DMS 273 (cell line): Measurements from ENCODE around the gene PPP1R12B.
"Not testable (repeated sequence)": the region's sequence is repeated elsewhere in the genome, so short reads cannot be mapped to it uniquely, and the experiment has no call there.

Experiments
- DNase-seq: peaks from one replicate; lab custom pipeline; 2025; ENCODE audit not compliant: unreplicated experiment; lab: John Stamatoyannopoulos, UW

PPP1R12B gene

GRCh38 chr1:202439308-202439707 is 90.8 kb downstream of the PPP1R12B start:
- DNase-seq: no peak

DNA sequence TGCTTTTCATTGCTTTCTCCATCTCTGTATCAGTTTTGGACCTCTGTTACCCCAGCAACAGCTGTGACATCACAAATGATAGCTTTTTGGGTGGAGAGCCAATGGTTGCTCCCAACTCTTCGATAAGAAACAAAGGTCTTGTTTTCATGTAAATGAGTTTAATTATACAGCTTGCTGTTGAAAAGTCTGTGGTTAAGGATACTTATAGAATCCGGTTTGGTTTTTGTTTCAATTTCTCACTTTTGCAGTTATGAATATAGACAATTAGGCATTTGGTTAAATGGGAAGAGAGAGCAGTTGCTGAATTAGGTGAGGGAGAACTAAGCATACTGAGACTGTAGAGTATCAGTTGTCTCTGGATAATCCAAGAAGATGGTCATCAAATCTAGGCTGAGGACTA is 99.6 kb downstream of the PPP1R12B start:
- not testable (repeated sequence) for DNase-seq

DNA sequence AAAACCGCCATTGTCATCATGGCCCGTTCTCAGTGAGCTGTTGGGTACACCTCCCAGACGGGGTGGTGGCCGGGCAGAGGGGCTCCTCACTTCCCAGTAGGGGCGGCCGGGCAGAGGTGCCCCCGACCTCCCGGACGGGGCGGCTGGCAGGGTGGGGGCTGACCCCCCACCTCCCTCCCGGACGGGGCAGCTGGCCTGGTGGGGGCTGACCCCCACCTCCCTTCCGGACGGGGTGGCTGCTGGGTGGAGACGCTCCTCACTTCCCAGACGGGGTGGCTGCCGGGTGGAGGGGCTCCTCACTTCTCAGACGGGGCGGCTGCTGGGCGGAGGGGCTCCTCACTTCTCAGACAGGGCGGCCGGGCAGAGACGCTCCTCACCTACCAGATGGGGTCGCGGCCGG is 103.1 kb downstream of the PPP1R12B start:
- DNase-seq: not testable (repeated sequence)

DNA sequence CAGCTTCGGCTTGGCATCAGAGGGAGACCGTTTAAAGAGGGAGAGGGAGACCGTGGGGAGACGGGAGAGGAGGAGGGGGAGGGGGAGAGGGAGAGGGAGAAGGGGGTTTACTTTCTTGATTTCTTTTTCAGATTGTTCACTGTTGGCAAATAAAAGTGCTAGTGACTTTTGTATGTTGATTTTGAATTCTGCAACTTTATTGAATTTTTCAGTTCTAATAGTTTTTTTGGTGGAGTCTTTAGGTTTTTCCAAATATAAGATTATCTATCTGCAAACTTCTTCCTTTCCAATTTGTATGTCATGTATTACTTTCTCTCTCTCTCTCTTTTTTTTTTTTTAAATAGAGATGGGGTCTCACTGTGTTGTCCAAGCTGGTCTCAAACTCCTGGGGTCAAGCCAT is 104.0 kb downstream of the PPP1R12B start:
- DNase-seq: no peak

DNA sequence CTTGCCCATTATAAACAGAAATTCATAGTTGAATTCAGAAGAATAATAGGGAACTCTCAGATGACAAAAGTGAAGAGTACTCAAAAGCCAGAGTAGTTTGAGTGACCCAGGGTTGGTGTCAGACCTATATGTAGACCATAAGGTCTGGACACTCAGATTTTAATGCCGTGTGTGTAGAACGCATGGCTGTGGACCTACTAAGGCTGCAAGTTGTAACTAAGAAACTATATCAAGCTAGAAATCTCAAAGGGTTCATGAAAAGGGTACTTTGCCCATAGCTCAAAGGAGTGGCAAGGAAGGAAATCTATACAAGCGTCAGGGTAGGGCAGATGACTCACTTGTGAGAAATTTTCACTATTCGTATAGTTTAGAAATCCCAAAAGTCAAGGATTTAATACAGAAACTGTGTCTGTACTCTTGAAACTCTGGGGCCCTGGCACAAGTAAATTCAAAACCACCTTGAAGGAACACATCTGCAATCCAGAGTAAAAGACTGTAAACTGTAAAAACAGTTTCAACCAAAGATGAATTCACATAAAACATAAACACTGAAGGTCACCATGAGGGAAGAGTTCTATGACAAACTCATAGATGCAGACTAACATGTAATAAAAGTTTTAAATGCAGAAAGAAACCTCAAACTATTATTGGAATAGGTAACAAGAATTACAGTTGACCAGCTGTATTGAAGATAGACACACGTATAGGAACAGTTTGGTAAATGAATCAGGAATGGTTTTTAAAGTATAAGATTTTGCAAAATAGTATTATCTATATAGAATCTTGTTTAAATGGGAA is 108.1 kb downstream of the PPP1R12B start:
- not testable (repeated sequence) for DNase-seq

DNA sequence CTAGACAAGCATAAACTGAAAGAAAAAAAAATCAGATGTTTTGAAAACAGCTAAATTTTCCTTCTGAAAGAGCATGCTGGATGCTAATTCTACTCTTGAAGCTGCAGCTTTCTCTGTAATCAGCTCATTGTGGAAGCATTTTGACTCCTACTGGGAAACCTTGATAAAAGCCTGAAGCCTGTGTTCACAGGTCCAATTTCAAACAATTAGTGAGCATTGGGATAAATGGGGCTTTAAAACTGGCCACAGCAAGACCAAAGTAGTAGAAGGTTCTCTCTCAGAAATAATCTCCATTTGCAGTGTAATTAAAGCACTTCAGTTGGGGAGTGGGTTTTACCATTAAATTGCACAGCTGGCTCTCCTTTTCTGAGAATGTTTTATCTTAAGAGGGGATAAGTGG is 110.2 kb downstream of the PPP1R12B start:
- not testable (repeated sequence) for DNase-seq

- DNase-seq: peak; percentile 48
These were observed 111.1 kb downstream of the PPP1R12B start for GRCh38 chr1:202459470-202460142.

GRCh38 chr1:202460143-202460495 is 111.6 kb downstream of the PPP1R12B start:
- DNase-seq: not testable (repeated sequence)

DNA sequence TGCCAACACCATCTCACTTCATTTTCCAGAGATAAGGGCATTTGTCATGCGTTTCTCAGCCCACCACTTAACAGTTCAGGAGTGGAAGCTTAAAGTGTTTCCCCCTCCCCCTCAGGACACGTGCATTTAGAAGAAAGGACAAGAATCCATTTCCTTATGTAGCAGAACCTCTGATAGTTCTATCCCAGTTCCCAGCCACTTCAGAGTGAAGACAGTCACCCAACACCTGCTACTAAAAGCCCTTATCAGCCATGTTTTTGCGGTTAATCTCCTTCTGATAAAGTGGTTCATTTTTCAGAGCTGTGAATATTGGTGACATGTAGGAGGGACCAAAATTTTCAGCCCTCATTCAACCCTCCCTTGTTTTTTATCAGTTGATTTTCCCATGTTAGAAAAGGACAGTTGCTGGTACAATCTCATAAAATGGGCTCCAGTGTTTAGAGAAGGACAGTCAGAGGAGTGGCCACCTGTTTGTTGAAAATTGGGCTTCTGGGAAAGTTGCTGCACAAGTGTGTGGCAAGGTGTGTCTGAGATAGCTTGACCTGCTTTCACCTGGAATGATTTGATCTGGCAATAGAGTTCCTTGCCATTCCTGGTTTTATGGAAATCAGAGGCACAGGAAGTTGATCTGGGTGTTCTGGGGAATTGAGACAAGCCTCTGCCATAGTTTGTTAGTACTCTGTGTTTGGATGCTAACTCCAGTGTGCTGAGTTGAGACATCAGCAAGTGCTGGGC is 114.0 kb downstream of the PPP1R12B start:
- DNase-seq: no peak

DNA sequence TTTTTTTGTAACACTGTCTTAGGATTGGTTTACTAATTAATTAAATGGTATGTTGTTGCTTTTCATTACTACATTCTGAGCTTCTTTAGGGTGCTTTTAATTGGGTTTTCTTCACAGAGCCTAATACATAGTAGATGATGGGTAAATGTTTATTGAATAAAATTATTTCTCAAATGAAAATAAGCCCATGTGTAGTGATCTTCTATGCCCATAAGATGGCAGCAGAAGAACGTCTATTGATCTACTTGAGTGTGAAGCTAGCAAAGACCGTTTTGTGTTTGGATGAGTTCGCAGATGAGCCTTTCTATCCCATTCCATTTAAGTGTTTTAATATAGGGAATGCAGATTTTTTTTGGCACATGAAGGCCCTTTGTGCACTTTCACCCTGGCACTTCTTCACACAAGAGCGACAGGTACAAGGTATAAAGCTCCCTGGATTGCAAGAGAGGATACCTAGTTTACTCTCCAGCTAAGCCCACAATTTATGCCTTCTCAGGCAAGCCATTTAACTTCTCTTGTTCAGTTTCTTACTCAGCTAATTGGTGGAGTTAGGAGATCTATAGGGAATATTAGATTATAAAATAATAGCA is 115.7 kb downstream of the PPP1R12B start:
- peak; percentile 77 for DNase-seq

- DNase-seq: not testable (repeated sequence)
These were observed 117.3 kb downstream of the PPP1R12B start for GRCh38 chr1:202465644-202466270.

DNA sequence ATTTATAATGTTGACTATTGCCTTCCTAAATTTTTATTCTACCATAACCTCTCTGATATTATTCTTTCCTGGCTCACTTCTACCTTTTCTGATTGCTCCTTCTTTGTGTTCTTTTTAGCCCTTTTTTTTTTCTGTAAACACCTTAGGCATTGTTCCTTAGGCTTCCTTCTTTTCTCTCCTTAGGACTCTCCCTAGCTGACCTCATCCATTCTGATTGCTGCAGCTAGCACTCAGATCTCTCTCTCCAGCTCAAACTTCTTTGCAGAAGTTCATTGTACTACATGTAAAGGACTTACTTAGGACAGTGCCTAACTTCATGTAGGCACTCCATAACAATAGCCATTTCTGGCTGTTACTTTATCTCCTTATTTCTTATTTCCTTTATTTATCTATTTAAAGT is 117.8 kb downstream of the PPP1R12B start:
- not testable (repeated sequence) for DNase-seq

GRCh38 chr1:202467381-202467780 is 118.9 kb downstream of the PPP1R12B start:
- not testable (repeated sequence) for DNase-seq

DNA sequence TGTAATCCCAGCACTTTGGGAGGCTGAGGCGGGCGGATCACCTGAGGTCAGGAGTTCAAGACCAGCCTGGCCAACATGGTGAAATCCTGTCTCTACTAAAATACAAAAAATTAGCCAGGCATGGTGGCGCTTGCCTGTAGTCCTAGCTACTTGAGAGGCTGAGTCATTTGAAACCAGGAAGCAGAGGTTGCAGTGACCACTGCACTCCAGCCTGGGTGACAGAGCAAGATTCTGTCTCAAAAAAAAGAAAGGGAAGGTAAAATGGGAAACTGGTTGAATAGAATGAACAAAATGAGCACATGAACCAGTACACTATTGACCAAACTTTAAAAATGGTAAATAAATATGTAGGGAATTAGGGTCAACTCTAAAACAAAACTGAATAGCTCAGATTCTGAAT is 120.2 kb downstream of the PPP1R12B start:
- DNase-seq: not testable (repeated sequence)

DNA sequence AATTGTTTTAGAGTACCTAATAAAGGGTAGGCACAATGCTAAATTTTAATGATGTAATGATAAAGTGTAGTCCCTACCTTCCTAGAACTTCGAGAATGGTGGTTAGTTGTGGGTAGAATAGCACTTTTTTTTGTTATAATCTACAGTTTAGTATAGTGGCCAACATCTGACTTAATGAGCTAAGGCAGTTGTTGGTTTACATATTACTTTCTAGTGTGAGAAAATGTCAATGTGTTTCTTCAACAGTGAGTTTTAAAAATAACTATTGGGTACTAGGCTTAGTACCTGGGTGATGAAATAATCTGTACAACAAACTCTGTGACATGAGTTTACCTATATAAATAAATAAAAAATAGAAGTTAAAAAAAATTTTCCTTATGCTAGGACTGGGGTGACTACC is 120.6 kb downstream of the PPP1R12B start:
- DNase-seq: not testable (repeated sequence)

DNA sequence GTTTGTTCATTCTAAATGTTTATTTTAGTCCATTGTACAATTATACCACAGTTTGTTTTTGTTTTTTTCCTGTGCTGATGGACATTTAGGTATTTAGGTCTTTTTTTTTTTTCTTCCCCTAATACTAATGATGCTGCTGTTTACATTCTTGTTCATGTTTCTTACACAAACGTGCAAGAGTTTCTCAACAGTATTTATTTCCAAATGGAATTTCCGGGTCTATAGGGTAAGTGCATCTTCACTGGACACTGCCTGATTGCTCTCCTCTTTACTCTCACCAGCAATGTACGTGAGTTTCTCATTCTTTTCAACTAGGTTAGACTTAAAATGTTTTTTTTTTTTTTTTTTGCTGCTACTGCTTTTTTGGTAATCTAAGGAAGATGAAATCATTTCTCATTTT is 122.7 kb downstream of the PPP1R12B start:
- no peak for DNase-seq

DNA sequence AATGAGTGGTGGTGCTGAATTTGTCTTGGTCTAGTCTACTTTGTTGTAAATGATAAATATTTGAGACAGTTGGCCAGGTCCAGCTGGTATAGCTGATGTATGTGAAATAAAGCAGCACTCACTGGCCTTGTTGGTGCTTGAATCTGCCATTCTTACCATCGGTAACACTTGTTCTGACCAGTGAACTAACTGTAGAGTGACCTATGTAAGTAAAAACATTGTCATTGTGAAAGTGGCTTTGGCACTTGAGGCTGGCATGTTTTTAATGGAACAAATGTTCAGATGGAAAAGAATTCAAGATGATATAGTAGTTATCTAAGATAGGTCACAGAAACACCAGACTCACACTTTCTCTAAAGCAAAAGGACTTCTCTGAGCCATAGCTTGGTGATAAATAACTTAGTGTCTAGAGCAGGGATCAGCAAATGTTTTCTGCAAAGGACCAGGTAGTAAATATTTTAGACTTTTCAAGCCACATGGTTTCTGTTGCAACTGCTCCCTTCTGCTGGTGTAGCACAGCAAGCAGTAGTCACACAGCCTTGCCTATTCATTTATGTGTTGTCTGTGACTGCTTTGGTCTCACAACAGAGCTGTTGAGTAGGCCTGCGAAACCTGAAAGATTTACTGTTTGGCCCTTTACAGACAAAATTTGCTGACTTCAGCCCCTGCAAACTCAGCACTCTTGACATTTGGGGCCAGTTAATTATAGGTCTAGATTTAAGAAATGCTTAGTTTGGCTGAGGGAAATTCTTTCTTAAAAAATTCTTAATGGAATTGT is 124.0 kb downstream of the PPP1R12B start:
- DNase-seq: not testable (repeated sequence)

- not testable (repeated sequence) for DNase-seq
These were observed 125.0 kb downstream of the PPP1R12B start for GRCh38 chr1:202473266-202474045.

- not testable (repeated sequence) for DNase-seq
These were observed 131.2 kb downstream of the PPP1R12B start for GRCh38 chr1:202479661-202480060.
